C4-2B (cell line): Measurements from ENCODE around the gene SCP2.

ENCODE experiments used
- ZFX ChIP-seq: fragments of 450-650 bp; IDR thresholded peaks from 2 replicates; pipeline ENCODE4 v1.6.1; 2017
- TF ChIP-seq, protein P1 (sequence below): fragments of 450-650 bp; conservative IDR thresholded peaks from 2 replicates; pipeline ENCODE4 v1.5.1; 2017; ENCODE audit warnings: mild to moderate bottlenecking

DNA sequence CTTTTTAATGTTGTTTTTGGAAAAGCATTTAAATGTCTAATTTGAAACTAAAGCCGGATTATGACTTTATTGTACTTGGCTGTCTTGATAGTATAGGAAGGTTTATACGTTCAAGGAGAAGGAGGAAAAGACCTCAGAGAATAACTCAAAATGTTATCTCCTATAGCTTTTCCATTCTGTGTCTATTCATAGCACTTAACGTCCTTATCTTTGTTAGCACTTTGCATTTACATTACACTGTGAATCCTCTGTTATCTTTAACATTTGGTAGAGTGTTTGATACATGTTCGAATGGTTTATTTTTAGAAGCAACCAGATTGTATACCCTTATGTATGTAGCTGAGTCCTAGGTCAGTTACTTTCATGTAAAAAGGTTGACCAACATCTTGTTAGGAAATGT lies 84.1 kb downstream of the SCP2 start:
- TF ChIP-seq, protein P1, sequence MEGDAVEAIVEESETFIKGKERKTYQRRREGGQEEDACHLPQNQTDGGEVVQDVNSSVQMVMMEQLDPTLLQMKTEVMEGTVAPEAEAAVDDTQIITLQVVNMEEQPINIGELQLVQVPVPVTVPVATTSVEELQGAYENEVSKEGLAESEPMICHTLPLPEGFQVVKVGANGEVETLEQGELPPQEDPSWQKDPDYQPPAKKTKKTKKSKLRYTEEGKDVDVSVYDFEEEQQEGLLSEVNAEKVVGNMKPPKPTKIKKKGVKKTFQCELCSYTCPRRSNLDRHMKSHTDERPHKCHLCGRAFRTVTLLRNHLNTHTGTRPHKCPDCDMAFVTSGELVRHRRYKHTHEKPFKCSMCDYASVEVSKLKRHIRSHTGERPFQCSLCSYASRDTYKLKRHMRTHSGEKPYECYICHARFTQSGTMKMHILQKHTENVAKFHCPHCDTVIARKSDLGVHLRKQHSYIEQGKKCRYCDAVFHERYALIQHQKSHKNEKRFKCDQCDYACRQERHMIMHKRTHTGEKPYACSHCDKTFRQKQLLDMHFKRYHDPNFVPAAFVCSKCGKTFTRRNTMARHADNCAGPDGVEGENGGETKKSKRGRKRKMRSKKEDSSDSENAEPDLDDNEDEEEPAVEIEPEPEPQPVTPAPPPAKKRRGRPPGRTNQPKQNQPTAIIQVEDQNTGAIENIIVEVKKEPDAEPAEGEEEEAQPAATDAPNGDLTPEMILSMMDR = no peak
- TF ChIP-seq ZFX = no peak
